HFFc6 (cell line): Measurements from ENCODE around the gene ARR3. TPM values are rescaled to one million over a fixed set of nuclear protein-coding genes. Genes with fewer than 3 reads are reported as not detected.
"Not testable (repeated sequence)": the region's sequence is repeated elsewhere in the genome, so short reads cannot be mapped to it uniquely, and the experiment has no call there.

Experiments used
- DNase-seq: peaks from one replicate; pipeline ENCODE4 v3.0.0-alpha.2; 2018
- H3K27ac Mint-ChIP-seq: 2 replicates; pipeline ENCODE4 v1.8.0; 2020; ENCODE audit warnings: mild to moderate bottlenecking, mixed read lengths
- H3K27me3 Mint-ChIP-seq: 2 replicates; pipeline ENCODE4 v1.8.0; 2021; ENCODE audit warnings: mild to moderate bottlenecking, moderate library complexity, mixed read lengths; ENCODE audit not compliant: insufficient read depth
- H3K36me3 Mint-ChIP-seq: 2 replicates; pipeline ENCODE4 v1.8.0; 2021; ENCODE audit warnings: low read depth, mixed read lengths
- H3K4me1 Mint-ChIP-seq: 2 replicates; pipeline ENCODE4 v1.8.0; 2020; ENCODE audit warnings: low read depth, mixed read lengths
- H3K4me3 Mint-ChIP-seq: 2 replicates; pipeline ENCODE4 v1.8.0; 2020; ENCODE audit warnings: mild to moderate bottlenecking, moderate library complexity, mixed read lengths
- H3K9me3 Mint-ChIP-seq: 2 replicates; pipeline ENCODE4 v1.8.0; 2020; ENCODE audit warnings: mild to moderate bottlenecking, mixed read lengths
- total RNA-seq, 6 experiments: library from RNA; stranded (reverse); fragmentation: NEBNext Ultra II Directional; extraction: Animal tissue kit (Norgen Biotek cat#: 25700); gene quantifications; 2 replicates in 1 of 6; 3 replicates in 5 of 6; pipeline ENCODE4 v1.2.3, GENCODE V29; 2021
- TF ChIP-seq, protein P1 (sequence below): fragments of 200-600 bp; sonication (generic); IDR thresholded peaks from 2 replicates; pipeline ENCODE4 v1.5.0; 2021; ENCODE audit warnings: antibody characterized with exemption, mild to moderate bottlenecking

Gene ARR3
- total RNA-seq, 6 experiments from 2014 or later = not detected

DNA sequence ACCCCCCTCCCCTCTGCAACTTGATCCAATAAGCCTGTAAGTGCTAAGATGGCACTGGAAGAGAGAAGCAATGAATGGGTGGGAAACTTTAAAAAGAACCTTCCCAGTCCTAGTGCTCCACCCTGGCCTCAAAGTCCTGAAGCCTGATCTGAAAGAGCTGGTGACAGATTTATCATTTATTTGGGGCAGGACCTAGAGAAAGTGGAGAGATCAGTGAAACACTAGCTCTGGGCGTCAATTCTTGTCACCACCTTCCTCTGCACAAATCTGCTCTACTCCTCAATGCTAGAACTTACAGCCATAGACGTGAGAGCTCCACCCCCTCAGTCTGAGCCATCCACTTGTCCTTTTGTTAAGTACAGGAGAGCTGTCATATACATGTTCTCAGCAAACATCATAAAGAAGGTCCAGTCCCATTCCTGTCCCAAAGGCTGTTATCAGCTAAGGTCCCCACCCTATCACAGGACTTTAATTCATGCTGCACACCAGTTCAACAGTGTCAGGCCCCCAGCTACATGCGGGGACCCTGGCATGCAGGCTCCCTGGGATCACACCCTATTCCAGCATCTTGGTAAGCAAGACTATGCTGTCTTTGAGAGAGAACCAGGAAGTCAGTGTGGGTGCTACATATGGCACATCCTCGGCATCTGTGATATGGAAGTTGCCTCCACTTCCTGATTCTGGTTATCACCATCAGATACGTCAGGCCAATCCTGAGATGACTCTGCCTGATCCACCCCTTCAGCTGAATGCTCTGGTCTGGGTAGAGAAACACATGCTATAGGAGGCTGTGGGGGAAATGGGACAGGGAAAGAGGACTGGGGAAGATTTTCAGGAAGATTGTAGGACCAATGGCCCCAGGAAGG lies 10.5 kb upstream of the ARR3 start:
- Mint-ChIP-seq H3K36me3 (no peaks in the 10 kb centered on the region), H3K4me1 (peaks cover 32% of the 10 kb centered on the region), H3K4me3 (no peak overlapping the region), H3K27me3 (peaks cover 5% of the 10 kb centered on the region), H3K9me3 (no peaks in the 10 kb centered on the region), H3K27ac (no peak overlapping the region)
- DNase-seq = no peak
- TF ChIP-seq, protein P1, sequence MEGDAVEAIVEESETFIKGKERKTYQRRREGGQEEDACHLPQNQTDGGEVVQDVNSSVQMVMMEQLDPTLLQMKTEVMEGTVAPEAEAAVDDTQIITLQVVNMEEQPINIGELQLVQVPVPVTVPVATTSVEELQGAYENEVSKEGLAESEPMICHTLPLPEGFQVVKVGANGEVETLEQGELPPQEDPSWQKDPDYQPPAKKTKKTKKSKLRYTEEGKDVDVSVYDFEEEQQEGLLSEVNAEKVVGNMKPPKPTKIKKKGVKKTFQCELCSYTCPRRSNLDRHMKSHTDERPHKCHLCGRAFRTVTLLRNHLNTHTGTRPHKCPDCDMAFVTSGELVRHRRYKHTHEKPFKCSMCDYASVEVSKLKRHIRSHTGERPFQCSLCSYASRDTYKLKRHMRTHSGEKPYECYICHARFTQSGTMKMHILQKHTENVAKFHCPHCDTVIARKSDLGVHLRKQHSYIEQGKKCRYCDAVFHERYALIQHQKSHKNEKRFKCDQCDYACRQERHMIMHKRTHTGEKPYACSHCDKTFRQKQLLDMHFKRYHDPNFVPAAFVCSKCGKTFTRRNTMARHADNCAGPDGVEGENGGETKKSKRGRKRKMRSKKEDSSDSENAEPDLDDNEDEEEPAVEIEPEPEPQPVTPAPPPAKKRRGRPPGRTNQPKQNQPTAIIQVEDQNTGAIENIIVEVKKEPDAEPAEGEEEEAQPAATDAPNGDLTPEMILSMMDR = no peak

DNA sequence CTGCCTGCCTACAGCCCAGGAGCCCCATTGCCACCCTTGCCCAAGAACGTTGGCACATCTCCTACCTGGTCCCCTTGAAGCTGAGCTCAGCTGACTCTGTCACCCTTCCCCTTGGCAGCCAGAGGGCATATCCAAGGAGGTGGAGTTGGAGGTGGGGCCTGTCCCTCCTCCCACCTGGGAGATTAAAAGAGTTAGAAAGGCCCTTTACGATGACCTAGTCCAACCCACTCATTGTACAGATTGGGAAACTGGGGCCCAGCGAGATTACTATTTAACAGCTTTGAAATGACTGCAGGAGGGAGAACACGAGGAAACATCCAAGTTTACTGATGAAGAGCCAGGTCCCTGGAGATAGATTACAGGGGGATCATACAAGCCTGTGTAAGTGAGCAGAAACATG lies 8.0 kb upstream of the ARR3 start, which contains the start of gene P2RY4:
Gene P2RY4, minus strand, starts transcription at position 101 of the 400 bp plus-strand sequence. CDS start 580 bp downstream, outside the sequence.
- Mint-ChIP-seq H3K4me3 (no peak within 1 kb of the TSS), H3K36me3 (no peaks in the 10 kb centered on the region), H3K27me3 (peaks cover 8% of the 10 kb centered on the region), H3K4me1 (peaks cover 7% of the 10 kb centered on the region), H3K27ac (no peak within 1 kb of the TSS), H3K9me3 (no peaks in the 10 kb centered on the region)
- TF ChIP-seq, protein P1 = no peak
- no peak for DNase-seq

GRCh38 chrX:70262952-70263567 lies 5.1 kb upstream of the ARR3 start:
- Mint-ChIP-seq H3K9me3 (no peaks in the 10 kb centered on the region), H3K27ac (no peak overlapping the region), H3K27me3 (peaks cover 7% of the 10 kb centered on the region), H3K36me3 (no peaks in the 10 kb centered on the region), H3K4me3 (no peak overlapping the region), H3K4me1 (no peaks in the 10 kb centered on the region)
- peak; percentile 5 for DNase-seq
- TF ChIP-seq, protein P1 = peak; percentile 68

DNA sequence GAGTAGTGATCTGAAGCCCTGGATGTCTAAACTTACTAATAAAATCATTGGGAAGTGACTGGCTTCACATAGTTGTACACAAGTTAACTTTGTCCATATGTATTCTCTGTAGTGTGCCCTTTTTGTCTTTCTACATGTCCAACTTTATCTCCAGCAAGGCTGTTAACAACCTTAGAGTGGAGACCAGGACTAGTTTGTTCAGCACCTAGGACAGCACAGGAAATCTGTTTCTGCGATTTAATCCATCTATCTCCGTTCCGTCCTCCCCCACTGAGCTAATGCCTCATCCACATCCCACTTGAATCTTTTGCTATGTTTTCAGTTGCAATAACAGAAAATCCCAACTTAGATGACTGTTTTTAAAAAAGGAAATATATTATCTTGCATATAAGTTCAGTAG lies 3.4 kb upstream of the ARR3 start:
- H3K27ac Mint-ChIP-seq = no peak overlapping the region
- TF ChIP-seq, protein P1 = no peak
- no peak for DNase-seq
- no peaks in the 10 kb centered on the region for H3K36me3 Mint-ChIP-seq
- no peak overlapping the region for H3K4me3 Mint-ChIP-seq
- peaks cover 5% of the 10 kb centered on the region for H3K27me3 Mint-ChIP-seq
- H3K4me1 Mint-ChIP-seq = no peaks in the 10 kb centered on the region
- H3K9me3 Mint-ChIP-seq = no peaks in the 10 kb centered on the region

DNA sequence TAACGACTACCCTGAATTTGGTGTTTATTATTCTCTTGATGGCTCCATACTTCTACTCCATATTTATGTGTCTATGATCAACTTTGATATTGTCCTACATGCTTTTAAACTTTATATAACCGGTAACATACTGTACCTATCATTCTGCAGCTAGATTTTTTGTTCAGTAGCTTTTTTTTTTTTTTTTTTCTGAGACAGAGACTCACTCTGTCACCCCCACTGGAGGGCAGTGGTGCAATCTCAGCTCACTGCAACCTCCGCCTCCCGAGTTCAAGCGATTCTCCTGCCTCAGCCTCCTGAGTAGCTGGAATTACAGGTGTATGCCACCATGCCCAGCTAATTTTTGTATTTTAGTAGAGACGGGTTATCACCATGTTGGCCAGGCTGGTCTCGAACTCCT lies 5.9 kb downstream of the ARR3 start:
- not testable (repeated sequence) for H3K36me3 Mint-ChIP-seq, H3K27me3 Mint-ChIP-seq, DNase-seq, H3K4me1 Mint-ChIP-seq, H3K27ac Mint-ChIP-seq, H3K9me3 Mint-ChIP-seq, H3K4me3 Mint-ChIP-seq

GRCh38 chrX:70279081-70279480 lies 10.9 kb downstream of the ARR3 start:
- Mint-ChIP-seq H3K36me3 (peaks cover 6% of the 10 kb centered on the region; the same call in 1 of the 2 replicates), H3K27ac (no peak overlapping the region), H3K27me3 (no peaks in the 10 kb centered on the region), H3K4me3 (no peak overlapping the region), H3K9me3 (no peaks in the 10 kb centered on the region), H3K4me1 (no peaks in the 10 kb centered on the region)
- no peak for DNase-seq
- TF ChIP-seq, protein P1 = no peak
